Measurements from ENCODE around the gene MYO5A.
"Not testable (repeated sequence)": the region's sequence is repeated elsewhere in the genome, so short reads cannot be mapped to it uniquely, and the experiment has no call there.

MYO5A gene

GRCh38 chr15:52566889-52567288 lies 38.2 kb upstream of the MYO5A start:
- TF ChIP-seq CTCF (IDR thresholded peaks at IDR 0.05; ENCODE audit: extremely low read depth, insufficient read depth, missing control alignments) = no peak
- in situ Hi-C loops (cut with MboI; ENCODE audit: low pct_unique_long_range_greater_than_20kb, low sequenced_read_pairs, unreplicated experiment) = no loop called here
- no peak for DNase-seq (ENCODE audit: low spot score)

- in situ Hi-C loops (cut with MboI; ENCODE audit: low pct_unique_long_range_greater_than_20kb, low sequenced_read_pairs, unreplicated experiment) = not testable (repeated sequence)
- peak; percentile 45 for DNase-seq (ENCODE audit: low spot score)
Observed at GRCh38 chr15:52565417-52566358, 37.0 kb upstream of the MYO5A start.

- in situ Hi-C loops (cut with MboI; ENCODE audit: low pct_unique_long_range_greater_than_20kb, low sequenced_read_pairs, unreplicated experiment) = no loop called here
- DNase-seq (ENCODE audit: low spot score) = no peak
- TF ChIP-seq CTCF (IDR thresholded peaks at IDR 0.05; ENCODE audit: extremely low read depth, insufficient read depth, missing control alignments) = no peak
Observed at GRCh38 chr15:52563501-52564060, 34.9 kb upstream of the MYO5A start.

GRCh38 chr15:52559575-52559974 lies 30.9 kb upstream of the MYO5A start:
- in situ Hi-C loops (cut with MboI; ENCODE audit: low pct_unique_long_range_greater_than_20kb, low sequenced_read_pairs, unreplicated experiment) = no loop called here
- DNase-seq (ENCODE audit: low spot score) = no peak
- no peak for TF ChIP-seq CTCF (IDR thresholded peaks at IDR 0.05; ENCODE audit: extremely low read depth, insufficient read depth, missing control alignments)

GRCh38 chr15:52559022-52559421 lies 30.3 kb upstream of the MYO5A start:
- TF ChIP-seq CTCF (IDR thresholded peaks at IDR 0.05; ENCODE audit: extremely low read depth, insufficient read depth, missing control alignments) = no peak
- in situ Hi-C loops (cut with MboI; ENCODE audit: low pct_unique_long_range_greater_than_20kb, low sequenced_read_pairs, unreplicated experiment) = no loop called here
- no peak for DNase-seq (ENCODE audit: low spot score)

GRCh38 chr15:52558196-52558595 lies 29.5 kb upstream of the MYO5A start:
- no peak for TF ChIP-seq CTCF (IDR thresholded peaks at IDR 0.05; ENCODE audit: extremely low read depth, insufficient read depth, missing control alignments)
- in situ Hi-C loops (cut with MboI; ENCODE audit: low pct_unique_long_range_greater_than_20kb, low sequenced_read_pairs, unreplicated experiment) = no loop called here
- DNase-seq (ENCODE audit: low spot score) = peak; percentile 32

- in situ Hi-C loops (cut with MboI; ENCODE audit: low pct_unique_long_range_greater_than_20kb, low sequenced_read_pairs, unreplicated experiment) = no loop called here
- no peak for DNase-seq (ENCODE audit: low spot score)
- no peak for TF ChIP-seq CTCF (IDR thresholded peaks at IDR 0.05; ENCODE audit: extremely low read depth, insufficient read depth, missing control alignments)
Observed at GRCh38 chr15:52557274-52557641, 28.6 kb upstream of the MYO5A start.

Measured in GM13977 (cell line).